ENCODE results near the gene TLX2. TPM values are rescaled to one million over a fixed set of nuclear protein-coding genes. Genes with fewer than 3 reads are reported as not detected.
A peak's percentile ranks its signal among the peaks of the same experiment; 100 is the strongest.
"Not testable (repeated sequence)": the region's sequence is repeated elsewhere in the genome, so short reads cannot be mapped to it uniquely, and the experiment has no call there.

Gene TLX2
- not detected for total RNA-seq (2013)
- polyA plus RNA-seq, result not detected
- not detected in 2 replicates for polyA minus RNA-seq
- total RNA-seq, result 0 to 0.30 (median 0.06) reads per million in 11 experiments

GRCh38 chr2:74514368-74515270 is at the start of gene TLX2:
Gene TLX2, plus strand, starts transcription at chr2:74514450. Its CDS starts 357 bp downstream, at chr2:74514807.
- no peaks in the 10 kb centered on the region for H3K79me2 ChIP-seq (ENCODE audit: insufficient read depth, low read length)
- H3K4me3 Mint-ChIP-seq, result peak within 1 kb of the TSS; percentile 45 to 90
- H3K4me2 ChIP-seq (replicated peaks; ENCODE audit: extremely low read depth, low read length, poor library complexity, severe bottlenecking), result peak within 1 kb of the TSS; percentile 86
- H3K9me3 Mint-ChIP-seq, result peaks cover 2 to 28% (median 22%) of the 10 kb centered on the region in 7 donors
- no peak within 1 kb of the TSS for H3K27ac ChIP-seq (ENCODE audit: low read depth in 1 of 2, low read length in 2 of 2)
- H3K4me3 ChIP-seq (replicated peaks in 1 of 3; ENCODE audit: low read depth in 2 of 3, low read length in 3 of 3), result peak within 1 kb of the TSS in 1 of 3 experiments; percentile 72
- peaks cover 26 to 32% of the 10 kb centered on the region in 2 donors for H3K4me1 ChIP-seq (ENCODE audit: control insufficient read depth in 1 of 2, insufficient read depth in 2 of 2, low read length in 2 of 2)
- H4K20me1 ChIP-seq (ENCODE audit: insufficient read depth, low read length), result no peaks in the 10 kb centered on the region
- no peaks in the 10 kb centered on the region for H3K36me3 ChIP-seq (replicated peaks in 1 of 2; ENCODE audit: control insufficient read depth in 1 of 2, insufficient read depth in 2 of 2, low read length in 2 of 2)
- H3K9ac ChIP-seq (ENCODE audit: insufficient read depth, low read length, poor library complexity, severe bottlenecking), result no peak within 1 kb of the TSS
- H2AFZ ChIP-seq (ENCODE audit: insufficient read depth, low read depth, low read length, poor library complexity, severe bottlenecking), result no peak within 1 kb of the TSS
- H3K27me3 Mint-ChIP-seq (ENCODE audit: low read depth in 3 of 3), result peaks cover 85 to 100% (median 93%) of the 10 kb centered on the region in 3 donors
- no peak for TF ChIP-seq CTCF (IDR thresholded peaks at IDR 0.05)
- 2% methylated on average over 76 of the region's 82 CpGs for WGBS (ENCODE audit: insufficient coverage)
- DNase-seq, result no peak
- H3K9me3 ChIP-seq (replicated peaks in 1 of 2; ENCODE audit: control insufficient read depth in 1 of 2, insufficient read depth in 1 of 2, low read length in 2 of 2), result peaks cover 0 to 24% of the 10 kb centered on the region in 2 donors
- peak within 1 kb of the TSS in 2 of 7 donors; percentile 33 to 53 for H3K27ac Mint-ChIP-seq
- H3K4me1 Mint-ChIP-seq, result peaks cover 39% of the 10 kb centered on the region
- H3K36me3 Mint-ChIP-seq, result peaks cover 10 to 12% of the 10 kb centered on the region in 2 donors
- intact Hi-C loops (cut with micrococcal nuclease), result no loop called here
- H3K27me3 ChIP-seq (ENCODE audit: control insufficient read depth in 2 of 2, insufficient read depth in 2 of 2, low read length in 2 of 2), result peaks cover 85 to 99% of the 10 kb centered on the region in 2 donors

- DNase-seq; H3K9me3 ChIP-seq (replicated peaks in 1 of 2; ENCODE audit: control insufficient read depth in 1 of 2, insufficient read depth in 1 of 2, low read length in 2 of 2); H3K9me3 Mint-ChIP-seq; H3K27ac ChIP-seq (ENCODE audit: low read depth in 1 of 2, low read length in 2 of 2); H3K27me3 Mint-ChIP-seq (ENCODE audit: low read depth in 3 of 3); H3K27me3 ChIP-seq (ENCODE audit: control insufficient read depth in 2 of 2, insufficient read depth in 2 of 2, low read length in 2 of 2); H3K9ac ChIP-seq (ENCODE audit: insufficient read depth, low read length, poor library complexity, severe bottlenecking); H3K4me2 ChIP-seq (replicated peaks; ENCODE audit: extremely low read depth, low read length, poor library complexity, severe bottlenecking); H4K20me1 ChIP-seq (ENCODE audit: insufficient read depth, low read length); H2AFZ ChIP-seq (ENCODE audit: insufficient read depth, low read depth, low read length, poor library complexity, severe bottlenecking); H3K4me3 ChIP-seq (replicated peaks in 1 of 3; ENCODE audit: low read depth in 2 of 3, low read length in 3 of 3); intact Hi-C loops (cut with micrococcal nuclease); H3K4me3 Mint-ChIP-seq: not testable (repeated sequence)
- Mint-ChIP-seq H3K4me1 (peaks cover 24% of the 10 kb centered on the region), H3K27ac (peak overlapping the region in 1 of 7 donors; percentile 60), H3K36me3 (peaks cover 19 to 28% of the 10 kb centered on the region in 2 donors)
- 100% methylated on average over 9 of the region's 12 CpGs for WGBS (ENCODE audit: insufficient coverage)
- H3K79me2 ChIP-seq (ENCODE audit: insufficient read depth, low read length), result peaks cover 13% of the 10 kb centered on the region
- H3K36me3 ChIP-seq (replicated peaks in 1 of 2; ENCODE audit: control insufficient read depth in 1 of 2, insufficient read depth in 2 of 2, low read length in 2 of 2), result peaks cover 14 to 16% of the 10 kb centered on the region in 2 donors
- peaks cover 25 to 32% of the 10 kb centered on the region in 2 donors for H3K4me1 ChIP-seq (ENCODE audit: control insufficient read depth in 1 of 2, insufficient read depth in 2 of 2, low read length in 2 of 2)
Measured at GRCh38 chr2:74470742-74471141, 43.5 kb upstream of the TLX2 start.

Data from CD14-positive monocyte (primary cell).